HepG2 (cell line): ENCODE data around the gene PPP2R5D. TPM values are rescaled to one million over a fixed set of nuclear protein-coding genes. Genes with fewer than 3 reads are reported as not detected.

Source experiments
- BATF2 ChIP-seq: sonication (generic); formaldehyde crosslinking; IDR thresholded peaks from 2 replicates; pipeline ENCODE4 v1.8.0; 2022; ENCODE audit warnings: mild to moderate bottlenecking, missing genetic modification reagents, moderate library complexity
- CEBPZ ChIP-seq: IDR thresholded peaks from 2 replicates; pipeline ENCODE4 v1.6.1; 2012; ENCODE audit warnings: low read length, improper control_type of control experiment
- HBP1 ChIP-seq: IDR thresholded peaks from 2 replicates; pipeline ENCODE4 v1.6.1; 2016; ENCODE audit warnings: low read depth, control low read depth
- HIVEP1 ChIP-seq: sonication (generic); formaldehyde crosslinking; IDR thresholded peaks from 2 replicates; pipeline ENCODE4 v1.4.0; 2020; ENCODE audit warnings: mild to moderate bottlenecking, missing genetic modification reagents
- HOXA7 ChIP-seq: sonication (generic); formaldehyde crosslinking; IDR thresholded peaks from 2 replicates; pipeline ENCODE4 v1.8.1; 2022; ENCODE audit warnings: mild to moderate bottlenecking, missing genetic modification reagents, moderate library complexity
- LBX2 ChIP-seq: sonication (generic); formaldehyde crosslinking; IDR thresholded peaks from 2 replicates; pipeline ENCODE4 v1.5.0; 2020; ENCODE audit warnings: missing genetic modification reagents, mild to moderate bottlenecking, borderline replicate concordance
- RNF219 ChIP-seq: sonication (generic); formaldehyde crosslinking; IDR thresholded peaks from 2 replicates; pipeline ENCODE4 v1.5.0; 2020; ENCODE audit warnings: mild to moderate bottlenecking, missing genetic modification reagents
- SYNCRIP ChIP-seq: fragments of 200-400 bp; formaldehyde crosslinking; IDR thresholded peaks from 2 replicates; pipeline ENCODE4 v1.6.1; 2018; ENCODE audit warnings: mild to moderate bottlenecking, low read depth, low read length; ENCODE audit not compliant: insufficient read depth
- TBL1XR1 ChIP-seq: fragments of 150-350 bp; IDR thresholded peaks from 2 replicates; pipeline ENCODE4 v1.6.1; 2014; ENCODE audit warnings: borderline replicate concordance, low read length; ENCODE audit not compliant: partially characterized antibody
- TBX3 ChIP-seq: fragments of 450-650 bp; IDR thresholded peaks from 2 replicates; pipeline ENCODE4 v1.6.1; 2017; ENCODE audit warnings: antibody characterized with exemption, mild to moderate bottlenecking, inconsistent platforms, borderline replicate concordance
- TCF12 ChIP-seq, 2 experiments: fragments of 450-650 bp in 1 of 2; sonication (generic) in 1 of 2; formaldehyde crosslinking in 1 of 2; IDR thresholded peaks; 2 replicates each; pipeline versions ENCODE4 v1.6.1 to v1.8.0; 2017 to 2022; ENCODE audit warnings: antibody characterized with exemption in 1 of 2, mild to moderate bottlenecking in 1 of 2, missing genetic modification reagents in 1 of 2, moderate library complexity in 1 of 2
- TCF7L2 ChIP-seq: IDR thresholded peaks from 2 replicates; pipeline ENCODE4 v1.6.1; 2011; ENCODE audit warnings: mild to moderate bottlenecking, low read depth, low read length, moderate library complexity
- ZFP36L1 ChIP-seq: sonication (generic); formaldehyde crosslinking; IDR thresholded peaks from 2 replicates; pipeline ENCODE4 v1.8.0; 2022; ENCODE audit warnings: mild to moderate bottlenecking, missing genetic modification reagents, moderate library complexity
- ZMYM4 ChIP-seq: sonication (generic); formaldehyde crosslinking; IDR thresholded peaks from 2 replicates; pipeline ENCODE4 v1.8.1; 2023; ENCODE audit warnings: mild to moderate bottlenecking, missing genetic modification reagents
- ZNF296 ChIP-seq: sonication (generic); formaldehyde crosslinking; conservative IDR thresholded peaks from 2 replicates; pipeline ENCODE4 v1.5.0; 2020; ENCODE audit warnings: mild to moderate bottlenecking, missing genetic modification reagents
- ZNF362 ChIP-seq: sonication (generic); formaldehyde crosslinking; IDR thresholded peaks from 2 replicates; pipeline ENCODE4 v1.4.0; 2020; ENCODE audit warnings: missing genetic modification reagents, mild to moderate bottlenecking, borderline replicate concordance
- ZNF569 ChIP-seq: sonication (generic); formaldehyde crosslinking; IDR thresholded peaks from 2 replicates; pipeline ENCODE4 v1.5.0; 2020; ENCODE audit warnings: mild to moderate bottlenecking, missing genetic modification reagents, moderate library complexity, borderline replicate concordance
- ZNF850 ChIP-seq: sonication (generic); formaldehyde crosslinking; conservative IDR thresholded peaks from 2 replicates; pipeline ENCODE4 v1.9.0; 2021; ENCODE audit warnings: mild to moderate bottlenecking, missing genetic modification reagents
- polyA plus RNA-seq, 8 experiments: library from polyadenylated mRNA; depleted of rRNA in 3 of 8; stranded (reverse) in 7 of 8; unstranded in 1 of 8; fragments of >200 nt; fragmentation: Illumina TruSeq in 4 of 8; extraction: Trizol in 4 of 8; gene quantifications; 2 replicates each; pipeline versions ENCODE4 v1.2.1 to v1.2.3, GENCODE V29; 2011 to 2016; ENCODE audit warnings: low read depth in 4 of 8, missing spikeins in 1 of 8, mixed read lengths in 1 of 8; ENCODE audit not compliant: insufficient read depth in 1 of 8
- total RNA-seq, 5 experiments: library from RNA; depleted of rRNA; stranded (reverse); fragments of >200 nt; fragmentation: Illumina TruSeq; extraction: Trizol; gene quantifications; 2 replicates each; pipeline ENCODE4 v1.2.3, GENCODE V29; 2016; ENCODE audit warnings: low read depth in 1 of 5

PPP2R5D gene
- total and polyA plus RNA-seq, 2 of the 13 experiments (the other 11 are each of a cell fraction or from before 2014, with no cell fraction given): 53.7 to 60.4 TPM

- no peak; the same call in 1 of the 2 replicates for TF ChIP-seq ZNF850 (CRISPR knock-in tag)
- TF ChIP-seq BATF2: peak; percentile 67; the same call in 1 of the 2 replicates
- peak; percentile 49; the same call in 1 of the 2 replicates for TF ChIP-seq HIVEP1 (CRISPR knock-in tag)
- TF ChIP-seq SYNCRIP: no peak
- peak; percentile 32 for TF ChIP-seq TBL1XR1
- no peak for TF ChIP-seq ZFP36L1 (CRISPR knock-in tag)
- TF ChIP-seq ZNF569 (CRISPR knock-in tag): no peak
- peak; percentile 41; the same call in 1 of the 2 replicates for TF ChIP-seq TBX3
- TF ChIP-seq ZNF296 (CRISPR knock-in tag): peak; percentile 72; the same call in 1 of the 2 replicates
- peak; percentile 88 for TF ChIP-seq ZMYM4 (CRISPR knock-in tag)
- no peak for TF ChIP-seq RNF219
- peak; percentile 65; the same call in 1 of the 2 replicates for TF ChIP-seq ZNF362 (CRISPR knock-in tag)
- TF ChIP-seq TCF12 (IDR thresholded peaks at IDR 0.05): no peak
- peak; percentile 73 for TF ChIP-seq TCF12 (CRISPR knock-in tag; IDR thresholded peaks at IDR 0.05)
- peak; percentile 88; the same call in 1 of the 2 replicates for TF ChIP-seq LBX2 (CRISPR knock-in tag)
- no peak for TF ChIP-seq CEBPZ
- TF ChIP-seq HOXA7 (CRISPR knock-in tag): no peak
- TF ChIP-seq TCF7L2: no peak
- no peak for TF ChIP-seq HBP1 (CRISPR knock-in tag)
Observed at GRCh38 chr6:42938987-42939809, 45.2 kb upstream of the PPP2R5D start (continued).
